Sigmoid colon (tissue), 7 donors: ENCODE measurements around the gene BCAS3. TPM values are rescaled to one million over a fixed set of nuclear protein-coding genes. Genes with fewer than 3 reads are reported as not detected.
A peak's percentile ranks its signal among the peaks of the same experiment; 100 is the strongest.

Source experiments
- DNase-seq: peaks from one replicate; pipeline ENCODE4 v3.0.0-alpha.2; 2019
- H3K27ac ChIP-seq, 4 donors: fragments of 200-600 bp; sonication (generic); one replicate each; pipeline ENCODE4 v1.5.1; 2016 to 2019; ENCODE audit warnings: mild to moderate bottlenecking in 1 of 4
- H3K27me3 ChIP-seq, 3 donors: fragments of 200-600 bp; sonication (generic); one replicate each; pipeline ENCODE4 v1.5.1; 2019; ENCODE audit warnings: mild to moderate bottlenecking in 1 of 3
- H3K36me3 ChIP-seq, 4 donors: fragments of 200-600 bp; sonication (generic); one replicate each; pipeline ENCODE4 v1.5.1; 2016 to 2019
- H3K4me1 ChIP-seq, 4 donors: fragments of 200-600 bp; sonication (generic); one replicate each; pipeline ENCODE4 v1.5.1; 2017 to 2019
- H3K4me3 ChIP-seq, 4 donors: fragments of 200-600 bp; sonication (generic); one replicate each; pipeline ENCODE4 v1.5.1; 2017 to 2019; ENCODE audit warnings: mild to moderate bottlenecking in 2 of 4, moderate library complexity in 1 of 4
- H3K9me3 ChIP-seq, 4 donors: fragments of 200-600 bp in 3 of 4; sonication (generic) in 3 of 4; one replicate each; pipeline versions ENCODE4 v1.5.1 to v1.6.1; 2013 to 2019
- CTCF ChIP-seq, 4 experiments: fragments of 450-650 bp in 3 of 4; fragments of 200-600 bp in 1 of 4; IDR thresholded peaks; one replicate each; pipeline ENCODE4 v1.5.1; 2016 to 2019; ENCODE audit warnings: antibody characterized with exemption in 4 of 4, mild to moderate bottlenecking in 3 of 4, moderate library complexity in 2 of 4
- EP300 ChIP-seq, 4 donors: sonication (generic); formaldehyde crosslinking; IDR thresholded peaks; one replicate each; pipeline ENCODE4 v1.6.1; 2017; ENCODE audit warnings: antibody characterized with exemption in 4 of 4
- POLR2A ChIP-seq, 2 donors: fragments of 450-650 bp; IDR thresholded peaks; one replicate each; pipeline ENCODE4 v1.6.1; 2016; ENCODE audit warnings: antibody characterized with exemption in 2 of 2, mild to moderate bottlenecking in 2 of 2, moderate library complexity in 2 of 2
- POLR2AphosphoS5 ChIP-seq, 4 donors: sonication (generic); formaldehyde crosslinking; IDR thresholded peaks; one replicate each; pipeline ENCODE4 v1.6.1; 2017; ENCODE audit warnings: antibody characterized with exemption in 4 of 4
- WGBS, 2 donors: extraction: QIAGEN DNeasy Blood & Tissue Kit; methylation state at CpG; one replicate each; pipeline ENCODE4 v1.1.7; 2013; 5-methylcytosine and 5-hydroxymethylcytosine counted together
- intact Hi-C: fragments of 100-400 bp; cut with DNase I; formaldehyde crosslinking; loops from one replicate; pipeline ENCODE4 v1.15.1; 2023
- polyA plus RNA-seq, 3 donors: library from polyadenylated mRNA; stranded (reverse); fragments of 200-250 nt; gene quantifications; one replicate each; pipeline ENCODE4 v1.2.3, GENCODE V29; 2013
- total RNA-seq, 4 donors: library from RNA; depleted of rRNA; stranded (reverse); fragments of >200 nt; gene quantifications; one replicate each; pipeline ENCODE4 v1.1.0, GENCODE V29; 2016
- donor health status: healthy with polysubstance abuse.
- donor health status: Bipolar disorder and iron deficiency.
- donor health status: healthy.

The BCAS3 gene
- total and polyA plus RNA-seq, 7 donors = 6.3 to 38.5 (median 28.5) TPM

GRCh38 chr17:61411011-61411260, 733.3 kb downstream of the BCAS3 start:
- H3K36me3 ChIP-seq = no peaks in the 10 kb centered on the region
- H3K27me3 ChIP-seq = peaks cover 38 to 74% (median 58%) of the 10 kb centered on the region in 3 donors
- no peak for DNase-seq
- peak overlapping the region; percentile 36 to 91 (median 63) for H3K27ac ChIP-seq
- peak in 1 of 4 experiments; percentile 28 for TF ChIP-seq CTCF (IDR thresholded peaks at IDR 0.05)
- TF ChIP-seq EP300 (IDR thresholded peaks at IDR 0.05) = no peak
- TF ChIP-seq POLR2AphosphoS5 (IDR thresholded peaks at IDR 0.05) = no peak
- no peaks in the 10 kb centered on the region for H3K9me3 ChIP-seq
- WGBS, 2 donors = 3 to 4% methylated on average over 29 of the region's 29 CpGs
- H3K4me1 ChIP-seq = peaks cover 0 to 49% (median 46%) of the 10 kb centered on the region in 4 donors
- H3K4me3 ChIP-seq = peak overlapping the region; percentile 8 to 60 (median 53)
- intact Hi-C loops = loop anchor here (5.0 to 10.0 kb wide), 4 partner anchors 141 to 689 kb away; partner anchors contain the start of gene BRIP1

GRCh38 chr17:61411261-61412142, 733.9 kb downstream of the BCAS3 start:
- Histone ChIP-seq H3K36me3 (no peaks in the 10 kb centered on the region), H3K4me3 (peak overlapping the region; percentile 29 to 60 (median 53)), H3K9me3 (no peaks in the 10 kb centered on the region), H3K27ac (peak overlapping the region; percentile 36 to 91 (median 63)), H3K27me3 (peaks cover 33 to 68% (median 52%) of the 10 kb centered on the region in 3 donors), H3K4me1 (peaks cover 0 to 50% (median 47%) of the 10 kb centered on the region in 4 donors)
- 1% methylated on average over 75 of the region's 75 CpGs for whole genome bisulfite sequencing, 2 donors
- TF ChIP-seq CTCF (IDR thresholded peaks at IDR 0.05) (no peak), POLR2A (IDR thresholded peaks at IDR 0.05) (no peak), EP300 (IDR thresholded peaks at IDR 0.05) (no peak), POLR2AphosphoS5 (IDR thresholded peaks at IDR 0.05) (no peak)
- intact Hi-C loops = loop anchor here (5.0 to 10.0 kb wide), 4 partner anchors 141 to 689 kb away; partner anchors contain the start of gene BRIP1
- DNase-seq = peak; percentile 76

- intact Hi-C loops = loop anchor here (5.0 to 10.0 kb wide), 4 partner anchors 140 to 690 kb away; partner anchors contain the start of gene BRIP1
- Histone ChIP-seq H3K36me3 (no peaks in the 10 kb centered on the region), H3K4me3 (peak overlapping the region; percentile 29 to 60 (median 53)), H3K27me3 (peaks cover 33 to 63% (median 46%) of the 10 kb centered on the region in 3 donors), H3K4me1 (peaks cover 0 to 57% (median 54%) of the 10 kb centered on the region in 4 donors), H3K9me3 (no peaks in the 10 kb centered on the region), H3K27ac (peak overlapping the region; percentile 46 to 91 (median 63))
- DNase-seq = peak; percentile 90
- TF ChIP-seq POLR2AphosphoS5 (IDR thresholded peaks at IDR 0.05) = peak in 1 of 4 donors; percentile 26
- TF ChIP-seq POLR2A (IDR thresholded peaks at IDR 0.05) = no peak
- peak; percentile 84 to 99 (median 94) for TF ChIP-seq CTCF (IDR thresholded peaks at IDR 0.05)
- no peak for TF ChIP-seq EP300 (IDR thresholded peaks at IDR 0.05)
- 0 to 1% methylated on average over 69 of the region's 69 CpGs for WGBS, 2 donors
Observed at GRCh38 chr17:61412143-61412859, 734.6 kb downstream of the BCAS3 start.

GRCh38 chr17:61412860-61413660, 735.4 kb downstream of the BCAS3 start:
- 13 to 19% methylated on average over 38 of the region's 38 CpGs for WGBS, 2 donors
- Histone ChIP-seq H3K9me3 (no peaks in the 10 kb centered on the region), H3K36me3 (no peaks in the 10 kb centered on the region), H3K4me3 (peak overlapping the region; percentile 29 to 60 (median 53)), H3K27me3 (peaks cover 31 to 62% (median 38%) of the 10 kb centered on the region in 3 donors), H3K27ac (peak overlapping the region; percentile 46 to 91 (median 63)), H3K4me1 (peaks cover 0 to 57% (median 54%) of the 10 kb centered on the region in 4 donors)
- intact Hi-C loops = loop anchor here (5.0 to 10.0 kb wide), 4 partner anchors 139 to 691 kb away; partner anchors contain the start of gene BRIP1
- TF ChIP-seq POLR2A (IDR thresholded peaks at IDR 0.05) (no peak), EP300 (IDR thresholded peaks at IDR 0.05) (no peak), CTCF (IDR thresholded peaks at IDR 0.05) (no peak), POLR2AphosphoS5 (IDR thresholded peaks at IDR 0.05) (no peak)
- DNase-seq = peak; percentile 63
